Stimulated activated CD8-positive, alpha-beta memory T cell treated with anti-CD3 and anti-CD28 coated beads, Interleukin-7, amount 100 ng/mL, for 1 hour (primary cell): ENCODE data around the gene PRAME.

Experiments
- DNase-seq, 2 donors: peaks; one replicate each; pipeline ENCODE4 v3.0.0-alpha.2; 2020; ENCODE audit warnings: low read depth in 2 of 2

The PRAME gene

DNA sequence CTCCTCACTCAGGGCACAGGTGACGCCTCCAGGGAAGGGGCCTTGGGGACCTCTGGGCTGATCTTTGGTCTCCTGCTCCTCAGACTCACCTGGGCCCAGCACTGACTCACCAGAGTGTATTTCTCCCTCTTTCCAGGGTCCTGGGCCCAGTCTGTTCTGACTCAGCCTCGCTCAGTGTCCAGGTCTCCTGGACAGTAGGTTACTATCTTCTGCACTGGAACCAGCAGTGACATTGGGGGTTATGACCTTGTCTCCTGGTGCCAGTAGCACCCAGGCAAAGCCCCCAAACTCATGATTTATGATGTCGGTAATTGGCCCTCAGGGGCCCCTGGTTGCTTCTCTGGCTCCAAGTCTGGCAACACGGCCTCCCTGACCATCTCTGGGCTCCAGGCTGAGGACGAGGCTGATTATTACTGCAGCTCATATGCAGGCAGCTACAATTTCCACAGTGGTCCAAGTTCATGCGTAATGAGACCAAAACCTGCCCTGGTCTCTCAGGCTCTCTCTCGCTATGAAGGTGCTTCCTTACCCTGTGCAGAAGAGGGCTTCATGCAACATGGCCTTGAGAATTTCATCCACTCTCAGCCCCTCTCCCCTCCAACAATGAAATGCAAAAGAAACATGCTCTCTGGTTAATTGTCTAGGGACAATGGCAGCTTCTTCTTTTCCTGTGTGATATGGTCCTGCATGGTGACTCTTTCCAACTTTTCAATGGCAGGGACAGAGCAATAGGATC, 21.0 kb upstream of the PRAME start:
- no peak for DNase-seq

DNA sequence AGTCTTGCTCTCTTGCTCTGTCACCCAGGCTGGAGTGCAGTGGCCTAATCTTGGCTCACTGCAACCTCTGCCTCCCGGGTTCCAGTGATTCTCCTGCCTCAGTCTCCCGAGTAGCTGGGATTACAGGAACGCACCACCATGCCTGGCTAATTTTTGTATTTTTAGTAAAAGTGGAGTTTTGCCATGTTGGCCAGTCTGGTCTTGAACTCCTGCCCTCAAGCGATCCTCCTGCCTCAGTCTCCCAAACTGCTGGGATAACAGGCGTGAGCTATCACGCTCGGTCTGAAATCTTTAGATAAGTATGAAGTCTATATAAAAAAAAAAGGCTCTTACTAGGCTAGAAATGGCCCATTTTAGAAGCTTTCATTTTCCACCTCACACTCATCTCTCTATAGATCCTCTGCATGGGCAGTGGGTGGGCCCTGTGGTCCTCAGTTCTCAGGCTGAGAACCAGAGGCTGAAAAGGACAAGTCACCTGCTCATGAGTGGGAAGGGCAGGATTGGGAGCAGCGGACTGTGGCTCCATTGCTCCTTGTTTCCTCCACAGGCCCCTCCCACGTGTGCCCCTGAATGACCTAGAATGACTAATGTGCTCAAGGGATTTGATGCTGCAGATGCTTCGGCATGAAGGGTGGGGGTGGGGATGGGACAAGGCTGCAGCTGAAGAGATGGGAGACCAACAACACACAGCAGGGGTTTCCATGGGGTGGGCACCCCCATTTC, 19.8 kb upstream of the PRAME start:
- no peak for DNase-seq

- DNase-seq: no peak
Measured at GRCh38 chr22:22576989-22577427, 17.9 kb upstream of the PRAME start.

GRCh38 chr22:22576244-22576988, 17.4 kb upstream of the PRAME start:
- DNase-seq: no peak

GRCh38 chr22:22574361-22574760, 15.3 kb upstream of the PRAME start:
- DNase-seq: no peak

DNA sequence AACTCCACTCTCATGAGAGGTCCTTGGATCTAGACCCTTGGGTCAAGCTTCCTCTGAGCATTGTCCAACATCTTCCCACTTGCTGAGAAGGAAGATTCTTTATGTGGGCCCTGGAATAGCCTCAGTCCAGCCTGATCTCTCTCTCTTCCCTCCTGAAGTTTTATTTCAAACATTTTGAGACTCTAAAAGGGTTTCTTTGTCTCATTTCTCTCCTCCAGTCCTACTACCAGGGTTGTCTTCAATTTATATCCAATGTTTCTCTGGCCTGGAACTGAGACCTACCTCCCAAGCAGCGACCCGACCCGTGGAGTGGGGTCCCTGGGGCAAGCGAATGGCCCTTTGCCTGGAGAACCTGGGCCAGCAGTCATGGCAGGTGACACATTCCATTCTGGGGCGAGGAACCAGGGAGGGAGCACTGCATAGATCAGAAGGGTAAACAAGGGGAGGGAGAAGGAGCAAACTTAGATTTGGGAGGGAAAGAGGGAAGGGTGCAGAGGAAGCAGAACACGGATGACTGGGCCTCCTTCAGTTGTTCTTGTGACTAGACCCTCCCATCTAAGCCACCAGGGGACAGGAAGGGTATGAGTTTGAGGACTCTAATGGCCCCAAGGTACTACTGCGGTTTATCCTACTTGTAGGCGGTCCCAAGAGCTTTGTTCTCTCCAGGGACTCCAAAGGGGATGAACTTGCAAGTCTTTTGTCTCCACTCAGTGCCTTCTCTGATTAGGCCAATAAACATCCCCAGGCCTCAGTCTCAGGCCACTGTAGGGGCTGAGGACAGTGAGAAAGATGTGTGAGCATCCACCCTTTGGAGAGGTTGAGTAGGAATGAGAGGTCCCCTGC, 14.2 kb upstream of the PRAME start:
- DNase-seq: no peak

GRCh38 chr22:22571862-22572261, 12.8 kb upstream of the PRAME start:
- no peak for DNase-seq

GRCh38 chr22:22571429-22571828, 12.4 kb upstream of the PRAME start:
- no peak for DNase-seq

DNA sequence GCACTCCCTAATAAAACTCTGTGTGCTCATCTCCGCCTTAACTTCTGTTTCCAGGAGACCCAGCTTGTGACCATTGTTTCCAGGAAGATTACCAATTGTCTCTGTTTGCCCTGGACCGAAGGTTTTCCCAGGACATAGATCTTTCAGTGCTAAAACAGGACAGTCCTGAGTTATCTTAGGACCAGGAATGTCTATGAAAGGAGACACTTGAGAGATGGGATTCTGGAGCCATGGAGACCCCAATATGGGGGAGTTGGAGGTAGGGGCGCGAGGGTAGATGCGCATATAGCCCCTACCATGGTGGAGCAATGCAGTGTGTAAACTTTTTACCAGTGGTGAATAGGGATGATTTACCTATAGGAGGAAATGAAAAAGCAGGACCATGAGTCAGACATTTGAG, 10.2 kb upstream of the PRAME start:
- no peak for DNase-seq

DNA sequence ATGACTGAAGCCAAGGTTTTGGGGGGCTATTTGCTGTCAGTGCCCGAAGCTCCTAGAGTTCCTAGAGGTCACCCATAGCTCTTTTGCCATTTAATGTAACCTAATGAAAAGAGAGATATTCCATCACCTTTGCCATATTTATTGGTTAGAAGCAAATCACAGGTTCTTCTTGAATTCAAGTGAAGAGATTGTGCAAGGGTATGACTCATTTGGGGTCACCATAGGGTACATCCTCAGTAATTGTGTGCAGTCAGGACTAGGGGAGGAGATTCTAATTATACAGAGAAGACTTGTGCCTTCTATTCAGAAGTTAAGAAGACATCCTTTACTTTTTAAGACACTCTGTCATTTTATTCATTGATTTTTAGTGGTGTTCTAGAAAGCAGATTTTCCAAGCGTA, 6.9 kb upstream of the PRAME start:
- DNase-seq: no peak

DNA sequence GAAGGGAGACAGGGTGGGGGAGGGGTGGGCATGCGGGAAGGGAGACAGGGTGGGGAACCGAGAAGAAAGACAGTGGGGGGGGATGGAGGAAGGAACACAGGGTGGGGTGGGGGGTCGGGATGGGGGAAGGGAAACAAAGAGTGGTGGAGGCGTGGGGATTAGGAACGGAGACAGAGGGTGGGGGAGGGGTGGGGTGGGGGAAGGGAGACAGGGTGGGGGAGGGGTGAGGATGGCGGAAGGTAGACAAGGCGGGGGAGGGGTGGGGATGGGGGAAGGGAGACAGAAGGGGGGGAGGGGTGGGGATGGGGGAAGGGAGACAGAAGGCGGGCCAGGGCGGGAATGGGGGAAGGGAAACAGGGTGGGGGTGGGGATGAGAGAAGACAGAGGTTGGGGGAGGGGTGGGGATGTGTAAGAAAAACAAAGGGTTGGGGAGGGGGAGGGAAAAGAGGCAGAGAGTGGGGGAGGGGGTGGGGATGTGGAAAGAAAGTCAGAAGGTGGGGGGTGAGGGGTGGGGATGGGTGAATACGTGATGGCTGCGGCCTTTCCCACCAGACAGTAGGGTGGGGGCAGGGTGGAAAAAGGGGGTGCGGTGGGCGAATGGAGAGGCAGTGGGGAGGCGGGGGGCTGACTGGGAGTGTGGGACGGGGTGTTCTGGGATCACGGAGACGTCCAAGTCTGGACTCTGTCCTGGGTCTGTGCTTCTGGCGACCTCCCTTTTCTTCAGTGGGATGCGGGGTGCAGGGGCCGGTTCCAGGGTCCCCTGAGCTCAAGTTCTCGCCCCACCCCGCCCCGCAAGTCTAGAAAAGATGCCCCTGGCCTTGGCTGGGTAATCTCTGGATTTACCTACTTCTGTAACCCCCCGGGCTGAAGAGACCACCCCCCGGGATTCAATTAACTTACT, 744 bp downstream of the PRAME start:
- DNase-seq: no peak

DNA sequence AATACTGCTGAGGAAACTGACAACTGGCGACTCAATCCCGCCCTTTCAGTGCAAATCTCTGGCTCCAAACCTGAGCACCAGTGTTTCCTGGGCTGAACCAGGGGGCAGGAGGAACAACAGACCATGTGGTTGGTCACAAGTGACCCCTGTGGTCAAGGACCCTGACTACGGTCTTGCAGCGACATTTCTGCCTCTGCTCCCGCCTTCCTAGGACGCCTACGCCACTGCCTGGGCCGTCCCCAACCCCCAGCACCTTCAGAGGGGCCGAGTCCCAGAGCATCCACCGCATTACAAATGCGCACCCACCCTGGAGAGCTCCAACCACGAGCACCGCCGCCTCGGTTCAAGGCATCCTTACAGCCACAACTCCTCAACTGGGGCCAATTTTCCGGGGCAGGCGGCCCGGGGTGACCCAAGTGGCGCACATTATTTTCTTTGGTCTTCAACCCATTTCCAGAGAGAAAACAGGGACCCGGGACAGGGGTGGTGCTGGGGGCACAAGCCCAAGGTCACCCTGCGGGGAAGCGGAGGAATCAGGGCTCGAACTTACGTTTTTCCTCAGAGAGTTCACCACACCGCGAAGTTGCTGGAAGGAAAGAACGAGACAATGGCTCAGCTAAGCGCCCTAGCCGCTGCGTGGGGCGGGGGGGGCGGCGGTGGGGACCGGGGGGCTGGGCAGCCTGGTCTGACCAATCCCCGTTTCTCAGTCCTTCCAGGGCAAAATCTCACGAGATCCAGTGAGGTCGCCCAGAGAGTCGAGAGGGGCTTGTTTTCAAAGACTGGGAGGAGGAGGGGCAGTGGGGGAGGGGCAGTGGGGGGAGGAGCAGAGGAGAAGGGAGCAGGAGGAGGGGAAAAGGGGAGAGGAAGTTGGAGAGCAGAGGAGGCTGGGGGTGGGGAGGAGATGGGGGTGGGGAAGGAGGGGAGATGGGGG, 1.8 kb downstream of the PRAME start:
- no peak for DNase-seq

DNA sequence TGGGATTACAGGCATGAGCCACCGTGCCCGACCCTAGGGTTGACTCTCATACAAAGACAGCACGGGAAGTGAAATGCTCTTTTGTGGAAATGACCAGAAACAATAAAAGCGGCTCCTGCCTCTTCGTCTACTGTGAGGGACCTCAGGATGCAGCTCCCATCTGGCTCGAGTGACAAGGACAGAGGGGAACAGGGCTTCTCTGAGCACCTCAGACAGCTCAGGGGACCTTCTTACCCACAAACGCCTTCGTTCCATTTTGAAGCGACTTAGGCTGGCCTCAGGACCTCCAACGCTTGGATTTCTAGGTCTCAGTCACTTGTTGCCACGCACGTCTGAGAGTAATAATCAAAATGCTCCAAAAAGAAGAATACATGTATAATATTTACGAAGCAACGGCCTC, 2.5 kb downstream of the PRAME start:
- DNase-seq: no peak

DNA sequence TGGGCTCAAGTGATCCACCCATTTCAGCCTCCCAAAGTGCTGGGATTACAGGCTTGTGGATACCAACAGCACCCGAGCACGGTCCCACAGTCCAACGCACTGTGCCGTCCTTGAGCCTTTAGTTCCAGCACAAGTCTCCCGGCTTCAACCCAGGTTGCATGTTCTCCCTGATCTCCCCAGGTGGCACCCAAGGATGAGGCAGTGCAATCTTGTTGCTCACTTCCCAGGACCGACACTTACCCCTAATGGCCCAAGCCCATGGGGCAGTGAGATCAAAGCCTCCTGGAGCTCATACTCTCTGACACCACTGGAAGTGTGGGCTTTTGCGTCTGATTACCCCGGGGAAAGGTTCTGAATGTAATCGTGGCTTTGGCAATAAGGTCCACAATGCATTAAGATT, 3.5 kb downstream of the PRAME start:
- no peak for DNase-seq

GRCh38 chr22:22554587-22555284, 4.3 kb downstream of the PRAME start:
- no peak for DNase-seq

- no peak for DNase-seq
Measured at GRCh38 chr22:22553735-22554586, 5.1 kb downstream of the PRAME start.

DNA sequence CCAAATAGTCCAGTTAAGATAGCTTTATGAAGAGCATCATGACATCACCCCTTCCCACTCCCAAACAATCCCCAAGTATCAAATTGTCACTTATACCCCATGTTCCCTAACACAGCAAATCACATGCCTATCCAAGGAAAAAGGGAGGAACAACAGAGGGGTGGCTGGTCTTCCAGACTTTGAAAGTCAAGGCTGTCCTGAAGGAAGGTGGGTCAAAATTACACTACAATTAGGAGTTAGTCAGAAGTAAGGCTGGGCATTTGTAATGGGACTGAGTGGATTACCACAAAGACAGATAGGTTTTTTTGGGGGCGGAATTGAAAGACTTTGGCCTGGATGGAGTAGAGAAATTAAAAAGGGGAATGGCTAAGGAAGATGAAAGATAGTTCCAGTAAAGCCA, 5.9 kb downstream of the PRAME start:
- no peak for DNase-seq

DNA sequence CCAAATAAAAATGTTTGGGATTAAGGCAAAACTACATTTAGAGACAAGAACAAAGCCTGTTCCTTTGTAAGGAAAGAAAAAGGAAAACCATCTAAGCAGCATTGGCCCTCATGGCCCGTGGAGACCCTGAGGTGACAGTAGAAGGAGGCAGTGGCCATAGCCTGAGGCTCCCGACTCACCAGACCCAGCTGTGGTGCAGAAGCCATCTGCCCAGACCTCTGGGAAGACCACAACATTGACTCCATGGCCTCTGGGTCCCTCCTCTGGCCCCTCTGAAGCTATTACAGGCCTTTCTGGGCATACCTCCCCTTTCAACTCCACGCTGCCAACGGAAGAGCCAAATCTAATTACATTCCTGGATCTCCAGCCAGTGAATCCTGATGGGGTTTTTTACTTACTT, 6.4 kb downstream of the PRAME start:
- DNase-seq: no peak
